Peyer's patch (tissue), 4 donors: ENCODE measurements around the gene SPRN.

Source experiments
- POLR2A ChIP-seq, 2 donors: fragments of 450-650 bp; IDR thresholded peaks; one replicate each; pipeline ENCODE4 v1.5.1; 2017; ENCODE audit warnings: antibody characterized with exemption in 2 of 2, mild to moderate bottlenecking in 2 of 2, moderate library complexity in 2 of 2
- TF ChIP-seq, protein P1 (sequence below), 6 experiments: fragments of 450-650 bp in 4 of 6; fragments of 200-600 bp in 2 of 6; sonication (generic) in 1 of 6; IDR thresholded peaks; one replicate each; pipeline ENCODE4 v1.5.1; 2017 to 2019; ENCODE audit warnings: antibody characterized with exemption in 6 of 6, mild to moderate bottlenecking in 3 of 6, moderate library complexity in 1 of 6

DNA sequence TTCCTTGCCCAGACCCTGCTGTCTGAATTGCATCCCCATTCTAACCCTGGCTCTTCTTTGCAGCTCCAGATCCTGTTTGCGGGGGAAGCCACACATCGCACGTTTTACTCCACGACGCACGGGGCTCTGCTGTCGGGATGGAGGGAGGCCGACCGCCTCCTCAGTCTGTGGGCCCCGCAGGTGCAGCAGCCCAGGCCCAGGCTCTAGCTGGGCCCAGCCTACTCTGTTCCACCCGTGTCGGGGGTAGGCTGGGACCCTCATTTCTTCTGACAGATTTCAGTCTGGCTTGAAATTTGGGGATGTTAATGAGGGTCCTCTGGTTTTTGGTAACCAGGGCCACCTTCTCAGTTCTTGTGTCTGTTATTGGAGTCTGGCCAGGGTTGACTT is 33.2 kb downstream of the SPRN start:
- TF ChIP-seq, protein P1, sequence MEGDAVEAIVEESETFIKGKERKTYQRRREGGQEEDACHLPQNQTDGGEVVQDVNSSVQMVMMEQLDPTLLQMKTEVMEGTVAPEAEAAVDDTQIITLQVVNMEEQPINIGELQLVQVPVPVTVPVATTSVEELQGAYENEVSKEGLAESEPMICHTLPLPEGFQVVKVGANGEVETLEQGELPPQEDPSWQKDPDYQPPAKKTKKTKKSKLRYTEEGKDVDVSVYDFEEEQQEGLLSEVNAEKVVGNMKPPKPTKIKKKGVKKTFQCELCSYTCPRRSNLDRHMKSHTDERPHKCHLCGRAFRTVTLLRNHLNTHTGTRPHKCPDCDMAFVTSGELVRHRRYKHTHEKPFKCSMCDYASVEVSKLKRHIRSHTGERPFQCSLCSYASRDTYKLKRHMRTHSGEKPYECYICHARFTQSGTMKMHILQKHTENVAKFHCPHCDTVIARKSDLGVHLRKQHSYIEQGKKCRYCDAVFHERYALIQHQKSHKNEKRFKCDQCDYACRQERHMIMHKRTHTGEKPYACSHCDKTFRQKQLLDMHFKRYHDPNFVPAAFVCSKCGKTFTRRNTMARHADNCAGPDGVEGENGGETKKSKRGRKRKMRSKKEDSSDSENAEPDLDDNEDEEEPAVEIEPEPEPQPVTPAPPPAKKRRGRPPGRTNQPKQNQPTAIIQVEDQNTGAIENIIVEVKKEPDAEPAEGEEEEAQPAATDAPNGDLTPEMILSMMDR (IDR thresholded peaks at IDR 0.05) = no peak
- TF ChIP-seq POLR2A (IDR thresholded peaks at IDR 0.05) = no peak
